H9 (cell line): Measurements from ENCODE around the gene ZNF675. TPM values are rescaled to one million over a fixed set of nuclear protein-coding genes. Genes with fewer than 3 reads are reported as not detected.

ENCODE experiments used
- DNase-seq: peaks from one replicate; pipeline ENCODE4 v3.0.0-alpha.2; 2017
- H2AFZ ChIP-seq: one replicate; pipeline ENCODE4 v1.6.1; 2013; ENCODE audit warnings: mild to moderate bottlenecking, low read length, control low read depth, moderate library complexity
- H2AK5ac ChIP-seq: 2 replicates; pipeline ENCODE4 v1.6.1; 2013; ENCODE audit warnings: low read length, control low read depth, mixed read lengths; ENCODE audit not compliant: insufficient read length
- H2BK120ac ChIP-seq: one replicate; pipeline ENCODE4 v1.6.1; 2013; ENCODE audit warnings: low read depth, mild to moderate bottlenecking, low read length, control low read depth, inconsistent platforms; ENCODE audit not compliant: poor library complexity, severe bottlenecking
- H2BK12ac ChIP-seq: 2 replicates; pipeline ENCODE4 v1.6.1; 2013; ENCODE audit warnings: low read length, control low read depth, mixed read lengths, low read depth; ENCODE audit not compliant: insufficient read length
- H2BK15ac ChIP-seq: 2 replicates; pipeline ENCODE4 v1.6.1; 2013; ENCODE audit warnings: low read depth, low read length, control low read depth
- H2BK20ac ChIP-seq: one replicate; pipeline ENCODE4 v1.6.1; 2013; ENCODE audit warnings: low read depth, mild to moderate bottlenecking, low read length, control low read depth, inconsistent platforms; ENCODE audit not compliant: poor library complexity, severe bottlenecking
- H2BK5ac ChIP-seq: 2 replicates; pipeline ENCODE4 v1.6.1; 2013; ENCODE audit warnings: low read length, control low read depth, mixed read lengths; ENCODE audit not compliant: insufficient read length
- H3K14ac ChIP-seq: 2 replicates; pipeline ENCODE4 v1.6.1; 2013; ENCODE audit warnings: low read length, control low read depth; ENCODE audit not compliant: insufficient read depth
- H3K18ac ChIP-seq: 2 replicates; pipeline ENCODE4 v1.6.1; 2013; ENCODE audit warnings: low read depth, mild to moderate bottlenecking, mixed read lengths, low read length, control low read depth; ENCODE audit not compliant: insufficient read length
- H3K23ac ChIP-seq: 2 replicates; pipeline ENCODE4 v1.6.1; 2013; ENCODE audit warnings: low read length, control low read depth, mixed read lengths, low read depth; ENCODE audit not compliant: insufficient read length
- H3K23me2 ChIP-seq: 2 replicates; pipeline ENCODE4 v1.6.1; 2013; ENCODE audit warnings: low read depth, mild to moderate bottlenecking, mixed read lengths, low read length, control low read depth; ENCODE audit not compliant: insufficient read length, poor library complexity, severe bottlenecking
- H3K27ac ChIP-seq: 2 replicates; pipeline ENCODE4 v1.5.1; 2013; ENCODE audit warnings: low read length, control low read depth, mixed read lengths, low read depth; ENCODE audit not compliant: insufficient read length
- H3K27me3 ChIP-seq: 2 replicates; pipeline ENCODE4 v1.6.1; 2013; ENCODE audit warnings: low read length, control low read depth, inconsistent platforms; ENCODE audit not compliant: insufficient read depth
- H3K4ac ChIP-seq: 2 replicates; pipeline ENCODE4 v1.6.1; 2013; ENCODE audit warnings: low read depth, mild to moderate bottlenecking, control low read depth, inconsistent platforms, low read length, moderate library complexity
- H3K4me1 ChIP-seq: 2 replicates; pipeline ENCODE4 v1.6.1; 2013; ENCODE audit warnings: low read length, control low read depth, inconsistent platforms; ENCODE audit not compliant: insufficient read depth
- H3K4me2 ChIP-seq: 2 replicates; pipeline ENCODE4 v1.6.1; 2013; ENCODE audit warnings: low read length, control low read depth, mixed read lengths; ENCODE audit not compliant: insufficient read length, insufficient read depth
- H3K56ac ChIP-seq: 2 replicates; pipeline ENCODE4 v1.6.1; 2013; ENCODE audit warnings: low read depth, mild to moderate bottlenecking, mixed read lengths, low read length, control low read depth; ENCODE audit not compliant: insufficient read length
- H3K79me1 ChIP-seq: 2 replicates; pipeline ENCODE4 v1.6.1; 2013; ENCODE audit warnings: low read depth, mild to moderate bottlenecking, moderate library complexity, low read length, control low read depth, inconsistent platforms; ENCODE audit not compliant: insufficient read depth, poor library complexity, severe bottlenecking
- H3K79me2 ChIP-seq: 2 replicates; pipeline ENCODE4 v1.6.1; 2013; ENCODE audit warnings: low read length, control low read depth, inconsistent platforms; ENCODE audit not compliant: insufficient read depth
- H3K9ac ChIP-seq: 2 replicates; pipeline ENCODE4 v1.6.1; 2013; ENCODE audit warnings: low read length, control low read depth, mixed read lengths; ENCODE audit not compliant: insufficient read length; ENCODE audit errors: extremely low read depth
- H3K9me3 ChIP-seq: one replicate; pipeline ENCODE4 v1.6.1; 2013; ENCODE audit warnings: low read depth, low read length, inconsistent platforms; ENCODE audit not compliant: control insufficient read depth
- H3T11ph ChIP-seq: one replicate; pipeline ENCODE4 v1.6.1; 2013; ENCODE audit warnings: mild to moderate bottlenecking, low read length, control low read depth, inconsistent platforms
- H4K20me1 ChIP-seq: one replicate; pipeline ENCODE4 v1.6.1; 2013; ENCODE audit not compliant: control insufficient read depth, insufficient read length, insufficient read depth
- H4K5ac ChIP-seq: 2 replicates; pipeline ENCODE4 v1.6.1; 2013; ENCODE audit warnings: low read depth, mild to moderate bottlenecking, mixed read lengths, low read length, control low read depth; ENCODE audit not compliant: insufficient read length
- H4K8ac ChIP-seq: replicated peaks from 2 replicates; pipeline ENCODE4 v1.6.1; 2013; ENCODE audit warnings: low read length, control low read depth, mixed read lengths, low read depth; ENCODE audit not compliant: insufficient read length
- H4K91ac ChIP-seq: 2 replicates; pipeline ENCODE4 v1.6.1; 2013; ENCODE audit warnings: low read depth, mild to moderate bottlenecking, moderate library complexity, mixed read lengths, low read length, control low read depth; ENCODE audit not compliant: insufficient read length
- H3K27ac Mint-ChIP-seq, 3 experiments: 2 replicates in 2 of 3; 3 replicates in 1 of 3; pipeline ENCODE4 v1.8.0; 2020 to 2021; ENCODE audit warnings: mixed read lengths in 3 of 3, mild to moderate bottlenecking in 1 of 3, moderate library complexity in 1 of 3
- H3K27me3 Mint-ChIP-seq: 2 replicates; pipeline ENCODE4 v1.8.0; 2021; ENCODE audit warnings: low read depth, mild to moderate bottlenecking, moderate library complexity, mixed read lengths
- H3K36me3 Mint-ChIP-seq, 3 experiments: 2 replicates in 2 of 3; 3 replicates in 1 of 3; pipeline ENCODE4 v1.8.0; 2020 to 2021; ENCODE audit warnings: low read depth in 3 of 3, mixed read lengths in 3 of 3; ENCODE audit not compliant: insufficient read depth in 1 of 3
- H3K4me1 Mint-ChIP-seq, 2 experiments: 2 replicates each; pipeline ENCODE4 v1.8.0; 2020; ENCODE audit warnings: mixed read lengths in 2 of 2
- H3K4me3 Mint-ChIP-seq, 2 experiments: 2 replicates in 1 of 2; 3 replicates in 1 of 2; pipeline ENCODE4 v1.8.0; 2020 to 2021; ENCODE audit warnings: mild to moderate bottlenecking in 2 of 2, mixed read lengths in 2 of 2, moderate library complexity in 1 of 2
- H3K9me3 Mint-ChIP-seq, 2 experiments: 2 replicates in 1 of 2; 3 replicates in 1 of 2; pipeline ENCODE4 v1.8.0; 2020; ENCODE audit warnings: mild to moderate bottlenecking in 2 of 2, mixed read lengths in 2 of 2, moderate library complexity in 1 of 2
- CTCF ChIP-seq: fragments of 200-600 bp; sonication (generic); conservative IDR thresholded peaks from 3 replicates; pipeline ENCODE4 v1.8.0; 2021; ENCODE audit warnings: antibody characterized with exemption, mild to moderate bottlenecking
- WGBS: extraction: QIAGEN DNeasy Blood & Tissue Kit; methylation state at CpG from one replicate; pipeline ENCODE4 v1.1.7; 2013; ENCODE audit warnings: missing lambda C conversion rate, low lambda C conversion rate, mixed read lengths; ENCODE audit not compliant: insufficient read length; ENCODE audit errors: extremely low coverage; 5-methylcytosine and 5-hydroxymethylcytosine counted together
- total RNA-seq: library from RNA; stranded (reverse); gene quantifications from 2 replicates; pipeline ENCODE4 v1.2.1, GENCODE V29; 2021

ZNF675 gene
- total RNA-seq, 1 experiment from 2014 or later: 33.1 TPM

- no peak for TF ChIP-seq CTCF
- DNase-seq: no peak
- no peaks in the 10 kb centered on the region for H3K4me1 Mint-ChIP-seq
- H3K9ac ChIP-seq: no peak overlapping the region
- H2BK12ac ChIP-seq: no peak overlapping the region
- H2BK15ac ChIP-seq: no peak overlapping the region
- no peak overlapping the region for H3K4me3 Mint-ChIP-seq
- H3K27me3 ChIP-seq: no peaks in the 10 kb centered on the region
- H3K23ac ChIP-seq: no peak overlapping the region
- H3K27ac ChIP-seq: no peak overlapping the region
- H3K23me2 ChIP-seq: no peaks in the 10 kb centered on the region
- peaks cover 0 to 6% (median 2%) of the 10 kb centered on the region in 3 experiments; a peak in 4 of 7 replicates for H3K36me3 Mint-ChIP-seq
- H3K27ac Mint-ChIP-seq: no peak overlapping the region
- peaks cover 13 to 21% of the 10 kb centered on the region in 2 experiments for H3K9me3 Mint-ChIP-seq
- no peak overlapping the region for H3K14ac ChIP-seq
- no peaks in the 10 kb centered on the region for H4K20me1 ChIP-seq
- no peak overlapping the region for H3K4me2 ChIP-seq
- no peak overlapping the region for H4K5ac ChIP-seq
- no peak overlapping the region for H2BK5ac ChIP-seq
- no peak overlapping the region for H4K8ac ChIP-seq
- H3K18ac ChIP-seq: no peak overlapping the region
- WGBS: no CpG with 5 or more reads among the region's 1 CpG
- no peak overlapping the region for H3T11ph ChIP-seq
- H3K79me2 ChIP-seq: no peaks in the 10 kb centered on the region
- no peaks in the 10 kb centered on the region for H3K9me3 ChIP-seq
- H2AK5ac ChIP-seq: no peak overlapping the region
- H3K56ac ChIP-seq: no peak overlapping the region
- peaks cover 5% of the 10 kb centered on the region for H3K27me3 Mint-ChIP-seq
- H2BK120ac ChIP-seq: no peak overlapping the region
- no peaks in the 10 kb centered on the region for H3K4me1 ChIP-seq
- H3K4ac ChIP-seq: no peak overlapping the region
- no peaks in the 10 kb centered on the region for H3K79me1 ChIP-seq
- H2BK20ac ChIP-seq: no peak overlapping the region
- H4K91ac ChIP-seq: no peak overlapping the region
- no peak overlapping the region for H2AFZ ChIP-seq
Measured at GRCh38 chr19:23706657-23707056, 19.6 kb upstream of the ZNF675 start.
